CD4-positive, alpha-beta T cell (primary cell): ENCODE measurements around the gene MACROD2. TPM values are rescaled to one million over a fixed set of nuclear protein-coding genes. Genes with fewer than 3 reads are reported as not detected.

ENCODE experiments used
- ATAC-seq: fragments of 200-7000 bp; cut with Tn5 transposase; one replicate; pipeline ENCODE4 v1.10.0; 2022; ENCODE audit warnings: mild to moderate bottlenecking; ENCODE audit not compliant: poor library complexity
- CTCF ChIA-PET: fragments of 350-600 bp; sonication (Branson Sonifier 250); formaldehyde crosslinking; loops from one replicate; lab custom pipeline; 2021; ENCODE audit warnings: antibody characterized with exemption, inconsistent platforms; lab: Charles Lee
- POLR2A ChIA-PET: fragments of 350-600 bp; sonication (Branson Sonifier 250); formaldehyde crosslinking; loops from one replicate; lab custom pipeline; 2021; ENCODE audit warnings: antibody characterized with exemption, inconsistent platforms; lab: Charles Lee
- DNase-seq, 14 experiments: peaks; one replicate each; pipeline ENCODE4 v3.0.0-alpha.2; 2013 to 2020; ENCODE audit warnings: mixed read lengths in 2 of 14
- H3K27ac ChIP-seq, 2 donors: one replicate each; pipeline versions ENCODE4 v1.5.1 to v1.7.0; 2013; ENCODE audit warnings: low read length in 2 of 2, low read depth in 1 of 2, mild to moderate bottlenecking in 1 of 2
- H3K27me3 ChIP-seq, 2 experiments: 1 replicate in 1 of 2; 2 replicates in 1 of 2; pipeline versions ENCODE4 v1.6.1 to v1.7.0; 2013; ENCODE audit warnings: low read length in 2 of 2, control low read depth in 1 of 2, mild to moderate bottlenecking in 1 of 2, moderate library complexity in 1 of 2; ENCODE audit not compliant: insufficient read depth in 2 of 2, control insufficient read depth in 1 of 2
- H3K36me3 ChIP-seq: one replicate; pipeline ENCODE4 v1.6.1; 2013; ENCODE audit warnings: low read length, control low read depth; ENCODE audit not compliant: insufficient read depth
- H3K4me1 ChIP-seq: one replicate; pipeline ENCODE4 v1.6.1; 2013; ENCODE audit warnings: low read length, control low read depth; ENCODE audit not compliant: insufficient read depth
- H3K4me3 ChIP-seq: one replicate; pipeline ENCODE4 v1.5.1; 2013; ENCODE audit warnings: mild to moderate bottlenecking, low read length, moderate library complexity
- H3K9me3 ChIP-seq, 2 experiments: 1 replicate in 1 of 2; 2 replicates in 1 of 2; pipeline versions ENCODE4 v1.6.1 to v1.7.0; 2013; ENCODE audit warnings: low read length in 2 of 2, mild to moderate bottlenecking in 2 of 2, control low read depth in 1 of 2, moderate library complexity in 1 of 2; ENCODE audit not compliant: control insufficient read depth in 1 of 2, insufficient read depth in 1 of 2
- H3K27ac Mint-ChIP-seq: one replicate; pipeline ENCODE4 v1.8.0; 2020; ENCODE audit warnings: mixed read lengths
- H3K27me3 Mint-ChIP-seq: one replicate; pipeline ENCODE4 v1.8.0; 2021; ENCODE audit warnings: mixed read lengths
- H3K36me3 Mint-ChIP-seq: one replicate; pipeline ENCODE4 v1.8.0; 2021; ENCODE audit warnings: low read depth, mixed read lengths
- H3K4me1 Mint-ChIP-seq: one replicate; pipeline ENCODE4 v1.8.0; 2021; ENCODE audit warnings: low read depth, mixed read lengths
- H3K4me3 Mint-ChIP-seq: one replicate; pipeline ENCODE4 v1.8.0; 2020; ENCODE audit warnings: mild to moderate bottlenecking, mixed read lengths
- H3K9me3 Mint-ChIP-seq: one replicate; pipeline ENCODE4 v1.8.0; 2020; ENCODE audit warnings: mixed read lengths
- intact Hi-C, 2 experiments: fragments of 100-400 bp; cut with DNase I in 1 of 2; cut with micrococcal nuclease in 1 of 2; formaldehyde crosslinking; loops; one replicate each; pipeline versions ENCODE4 v1.15.1 to v1.9.0; 2023 to 2025; cut with DNase I, micrococcal nuclease
- total RNA-seq, 174 experiments: library from RNA in 2 of 174; stranded (reverse) in 2 of 174; gene quantifications; one replicate each; pipeline ENCODE4 v1.2.3 and lab custom pipeline; 2021 to 2026
- TF ChIP-seq, protein P1 (sequence below): fragments of 200-600 bp; IDR thresholded peaks from one replicate; pipeline ENCODE4 v1.8.0; 2022; ENCODE audit warnings: antibody characterized with exemption, mild to moderate bottlenecking

MACROD2 gene
- total RNA-seq, 2 experiments from 2014 or later: not detected

DNA sequence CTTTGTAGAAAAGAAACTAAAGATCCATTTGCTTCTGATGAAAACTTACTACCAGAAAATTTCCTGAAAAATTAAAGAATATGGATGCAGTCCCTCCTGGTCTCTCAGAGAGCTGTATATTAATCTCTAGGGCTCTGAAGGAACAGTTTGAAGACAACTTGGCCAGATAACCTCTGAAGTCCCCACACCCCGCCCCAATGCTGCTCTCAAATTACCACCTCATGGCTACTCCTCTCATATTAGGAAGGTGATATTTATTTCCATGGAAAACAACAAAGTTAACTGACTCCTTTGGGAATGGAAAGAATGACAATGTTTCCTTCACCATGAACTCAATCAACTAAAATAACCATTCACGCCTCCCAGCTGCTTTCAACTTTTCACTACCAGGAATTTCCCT, 750.5 kb downstream of the MACROD2 start:
- ATAC-seq (no peak), DNase-seq (no peak)
- CTCF ChIA-PET: no interaction called here
- Histone ChIP-seq H3K27me3 (no peaks in the 10 kb centered on the region), H3K9me3 (peaks cover 0 to 4% of the 10 kb centered on the region in 2 experiments), H3K36me3 (no peaks in the 10 kb centered on the region), H3K4me1 (no peaks in the 10 kb centered on the region), H3K4me3 (no peak overlapping the region), H3K27ac (no peak overlapping the region)
- H3K4me1 Mint-ChIP-seq: no peaks in the 10 kb centered on the region
- H3K4me3 Mint-ChIP-seq: no peak overlapping the region
- no peak overlapping the region for H3K27ac Mint-ChIP-seq
- peaks cover 6% of the 10 kb centered on the region for H3K9me3 Mint-ChIP-seq
- H3K27me3 Mint-ChIP-seq: no peaks in the 10 kb centered on the region
- POLR2A ChIA-PET: no interaction called here
- intact Hi-C loops: no loop called here
- H3K36me3 Mint-ChIP-seq: no peaks in the 10 kb centered on the region
- TF ChIP-seq, protein P1, sequence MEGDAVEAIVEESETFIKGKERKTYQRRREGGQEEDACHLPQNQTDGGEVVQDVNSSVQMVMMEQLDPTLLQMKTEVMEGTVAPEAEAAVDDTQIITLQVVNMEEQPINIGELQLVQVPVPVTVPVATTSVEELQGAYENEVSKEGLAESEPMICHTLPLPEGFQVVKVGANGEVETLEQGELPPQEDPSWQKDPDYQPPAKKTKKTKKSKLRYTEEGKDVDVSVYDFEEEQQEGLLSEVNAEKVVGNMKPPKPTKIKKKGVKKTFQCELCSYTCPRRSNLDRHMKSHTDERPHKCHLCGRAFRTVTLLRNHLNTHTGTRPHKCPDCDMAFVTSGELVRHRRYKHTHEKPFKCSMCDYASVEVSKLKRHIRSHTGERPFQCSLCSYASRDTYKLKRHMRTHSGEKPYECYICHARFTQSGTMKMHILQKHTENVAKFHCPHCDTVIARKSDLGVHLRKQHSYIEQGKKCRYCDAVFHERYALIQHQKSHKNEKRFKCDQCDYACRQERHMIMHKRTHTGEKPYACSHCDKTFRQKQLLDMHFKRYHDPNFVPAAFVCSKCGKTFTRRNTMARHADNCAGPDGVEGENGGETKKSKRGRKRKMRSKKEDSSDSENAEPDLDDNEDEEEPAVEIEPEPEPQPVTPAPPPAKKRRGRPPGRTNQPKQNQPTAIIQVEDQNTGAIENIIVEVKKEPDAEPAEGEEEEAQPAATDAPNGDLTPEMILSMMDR: no peak

DNA sequence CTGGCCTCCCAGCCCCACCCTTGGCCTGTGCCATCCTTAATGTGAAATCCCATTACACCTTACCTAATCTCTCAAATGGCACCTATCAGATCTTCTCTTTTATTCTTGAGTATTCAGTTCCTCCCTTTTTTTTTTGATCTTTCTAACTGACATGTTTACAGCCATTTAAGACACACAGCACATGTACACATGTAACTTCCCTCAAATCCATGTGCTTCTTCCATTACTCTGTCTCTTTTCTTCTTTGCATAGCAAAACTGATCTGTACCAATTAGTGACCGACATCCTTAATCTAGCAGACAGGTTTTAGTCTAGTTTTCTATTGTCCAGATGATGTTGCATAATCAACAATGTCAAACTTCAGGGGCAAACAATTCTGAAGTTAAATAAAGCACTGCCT, 755.9 kb downstream of the MACROD2 start:
- H3K4me1 Mint-ChIP-seq: no peaks in the 10 kb centered on the region
- intact Hi-C loops: no loop called here
- no peaks in the 10 kb centered on the region for H3K27me3 Mint-ChIP-seq
- peaks cover 8% of the 10 kb centered on the region for H3K9me3 Mint-ChIP-seq
- H3K4me3 Mint-ChIP-seq: no peak overlapping the region
- no peak overlapping the region for H3K4me3 ChIP-seq
- CTCF ChIA-PET: no interaction called here
- no peaks in the 10 kb centered on the region for H3K27me3 ChIP-seq
- no peak overlapping the region for H3K27ac Mint-ChIP-seq
- H3K9me3 ChIP-seq: no peaks in the 10 kb centered on the region
- no peak overlapping the region for H3K27ac ChIP-seq
- POLR2A ChIA-PET: no interaction called here
- no peaks in the 10 kb centered on the region for H3K4me1 ChIP-seq
- TF ChIP-seq, protein P1: no peak
- H3K36me3 Mint-ChIP-seq: no peaks in the 10 kb centered on the region
- DNase-seq (no peak), ATAC-seq (no peak)
- no peaks in the 10 kb centered on the region for H3K36me3 ChIP-seq

DNA sequence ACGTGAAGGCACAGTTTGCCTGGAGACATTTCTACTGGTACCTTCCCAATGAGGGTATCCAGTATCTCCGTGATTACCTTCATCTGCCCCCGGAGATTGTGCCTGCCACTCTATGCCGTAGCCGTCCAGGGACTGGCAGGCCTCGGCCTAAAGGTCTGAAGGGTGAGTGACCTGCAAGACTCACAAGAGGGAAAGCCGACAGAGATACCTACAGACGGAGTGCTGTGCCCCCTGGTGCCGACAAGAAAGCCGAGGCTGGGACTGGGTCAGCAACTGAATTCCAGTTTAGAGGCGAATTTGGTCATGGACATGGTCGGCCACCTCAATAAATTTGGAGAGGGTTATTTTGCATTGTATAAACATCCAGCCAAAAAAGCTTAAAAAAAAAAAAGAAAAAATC, 762.4 kb downstream of the MACROD2 start:
- H3K27me3 ChIP-seq: no peaks in the 10 kb centered on the region
- no peak overlapping the region for H3K4me3 ChIP-seq
- ChIA-PET CTCF (no interaction called here), POLR2A (no interaction called here)
- no peak for DNase-seq
- ATAC-seq: no peak
- H3K27ac ChIP-seq: no peak overlapping the region
- no peak overlapping the region for H3K4me3 Mint-ChIP-seq
- H3K9me3 Mint-ChIP-seq: peaks cover 8% of the 10 kb centered on the region
- no peaks in the 10 kb centered on the region for H3K36me3 Mint-ChIP-seq
- no peak overlapping the region for H3K27ac Mint-ChIP-seq
- H3K27me3 Mint-ChIP-seq: no peaks in the 10 kb centered on the region
- H3K9me3 ChIP-seq: peaks cover 0 to 7% of the 10 kb centered on the region in 2 experiments
- intact Hi-C loops: no loop called here
- no peaks in the 10 kb centered on the region for H3K4me1 Mint-ChIP-seq
- H3K36me3 ChIP-seq: no peaks in the 10 kb centered on the region
- H3K4me1 ChIP-seq: no peaks in the 10 kb centered on the region
- TF ChIP-seq, protein P1: no peak
